GM18507 (cell line): ENCODE results near the gene STPG3.
A peak's percentile ranks its signal among the peaks of the same experiment; 100 is the strongest.
"Not testable (repeated sequence)": the region's sequence is repeated elsewhere in the genome, so short reads cannot be mapped to it uniquely, and the experiment has no call there.

Experiments
- DNase-seq: peaks from one replicate; pipeline ENCODE4 v3.0.0; 2011; ENCODE audit warnings: low read depth; ENCODE audit not compliant: insufficient read length; ENCODE audit errors: extremely low spot score
- FAIRE-seq: peaks from 2 replicates; lab custom pipeline; 2011; peaks lifted over from hg19 to GRCh38; lab: Jason Lieb, UNC

Gene STPG3

DNA sequence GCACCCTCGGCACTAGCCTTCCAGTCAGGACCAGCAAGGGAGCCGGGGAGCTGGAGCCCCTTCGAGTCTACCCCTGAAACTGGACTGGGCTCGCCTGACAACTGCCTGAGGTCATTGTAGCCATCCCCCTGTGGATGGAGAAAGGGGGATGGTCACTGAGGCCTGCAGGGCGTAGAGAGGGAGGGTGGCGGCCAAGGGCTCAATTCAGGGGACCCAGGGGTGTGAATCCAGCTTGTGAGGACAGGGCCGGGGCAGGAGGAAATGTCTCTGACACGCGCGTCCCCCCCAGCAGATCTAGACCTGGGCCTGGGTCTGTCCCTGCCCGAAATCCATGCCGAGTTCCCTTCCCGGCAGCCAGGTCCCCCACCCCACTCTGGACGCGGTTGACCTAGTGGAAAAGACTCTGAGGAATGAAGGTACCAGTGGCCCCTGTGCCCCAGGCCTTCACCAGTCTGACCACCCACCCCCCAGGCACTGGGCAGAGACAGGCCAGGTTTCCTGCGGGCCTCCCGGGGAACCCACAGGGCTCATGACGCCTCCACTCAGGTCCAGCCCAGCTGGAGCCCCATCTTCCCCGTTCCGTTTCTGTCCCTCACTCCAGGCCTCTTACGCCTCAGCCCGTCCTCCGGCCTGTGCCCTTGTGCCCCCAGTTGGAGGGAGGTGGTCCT, 19.6 kb upstream of the STPG3 start:
- DNase-seq = no peak
- FAIRE-seq = no peak

DNA sequence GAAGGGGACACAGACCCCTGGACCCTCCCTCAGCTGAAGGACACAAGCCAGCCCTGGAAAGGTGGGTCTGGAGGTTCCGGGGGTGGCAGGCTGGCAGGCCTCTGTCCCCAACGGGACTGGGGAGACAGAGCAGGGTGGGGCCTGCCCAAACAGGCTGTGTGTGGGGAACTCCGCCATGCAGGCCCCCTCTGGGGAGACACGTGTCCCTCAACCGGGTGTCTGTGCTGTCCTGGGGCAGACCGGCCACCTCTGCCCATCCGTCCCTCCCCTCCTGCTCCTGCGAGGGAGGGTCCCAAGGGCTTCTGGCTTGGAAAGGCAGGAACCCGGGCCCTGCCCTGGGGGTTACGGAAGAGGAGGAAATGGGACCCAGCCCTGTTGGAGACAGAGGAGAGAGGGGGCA, 19.0 kb upstream of the STPG3 start:
- FAIRE-seq = no peak
- no peak for DNase-seq

- FAIRE-seq = no peak
Observed at GRCh38 chr9:137232510-137232909, 18.6 kb upstream of the STPG3 start.

DNA sequence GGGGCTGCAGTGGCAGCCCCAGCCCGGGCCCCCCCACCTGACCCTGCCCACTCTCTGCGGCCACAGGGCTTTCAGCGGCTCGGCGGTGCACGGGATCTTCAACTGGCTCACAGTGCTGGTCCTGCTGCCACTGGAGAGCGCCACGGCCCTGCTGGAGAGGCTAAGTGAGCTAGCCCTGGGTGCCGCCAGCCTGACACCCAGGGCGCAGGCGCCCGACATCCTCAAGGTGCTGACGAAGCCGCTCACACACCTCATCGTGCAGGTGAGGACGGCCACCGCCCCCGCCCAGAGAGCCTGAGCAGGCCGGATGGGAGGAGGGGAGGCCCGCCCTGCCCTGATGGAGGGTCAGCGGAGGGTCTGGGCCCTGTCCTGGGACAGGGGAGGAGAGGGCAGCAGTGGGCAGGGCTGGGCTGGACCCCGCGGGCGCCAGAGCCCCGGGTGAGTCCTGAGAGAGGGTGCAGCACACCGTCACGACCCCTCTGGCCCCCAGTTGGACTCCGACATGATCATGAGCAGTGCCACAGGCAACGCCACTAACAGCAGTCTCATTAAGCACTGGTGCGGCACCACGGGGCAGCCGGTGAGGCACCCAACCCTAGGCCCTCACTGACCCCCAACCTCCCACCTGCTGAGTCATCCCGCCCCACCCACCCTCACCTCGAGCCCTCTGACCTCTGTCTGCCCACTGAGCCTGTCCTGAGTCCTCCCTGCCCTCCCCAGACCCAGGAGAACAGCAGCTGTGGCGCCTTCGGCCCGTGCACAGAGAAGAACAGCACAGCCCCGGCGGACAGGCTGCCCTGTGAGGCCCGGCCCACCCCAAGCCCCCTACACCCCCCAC, 17.7 kb upstream of the STPG3 start:
- FAIRE-seq (no peak), DNase-seq (no peak)

More at GRCh38 chr9:137232510-137232909, 18.6 kb upstream of the STPG3 start:
- no peak for DNase-seq

GRCh38 chr9:137234055-137234697, 16.9 kb upstream of the STPG3 start:
- DNase-seq (no peak), FAIRE-seq (no peak)

DNA sequence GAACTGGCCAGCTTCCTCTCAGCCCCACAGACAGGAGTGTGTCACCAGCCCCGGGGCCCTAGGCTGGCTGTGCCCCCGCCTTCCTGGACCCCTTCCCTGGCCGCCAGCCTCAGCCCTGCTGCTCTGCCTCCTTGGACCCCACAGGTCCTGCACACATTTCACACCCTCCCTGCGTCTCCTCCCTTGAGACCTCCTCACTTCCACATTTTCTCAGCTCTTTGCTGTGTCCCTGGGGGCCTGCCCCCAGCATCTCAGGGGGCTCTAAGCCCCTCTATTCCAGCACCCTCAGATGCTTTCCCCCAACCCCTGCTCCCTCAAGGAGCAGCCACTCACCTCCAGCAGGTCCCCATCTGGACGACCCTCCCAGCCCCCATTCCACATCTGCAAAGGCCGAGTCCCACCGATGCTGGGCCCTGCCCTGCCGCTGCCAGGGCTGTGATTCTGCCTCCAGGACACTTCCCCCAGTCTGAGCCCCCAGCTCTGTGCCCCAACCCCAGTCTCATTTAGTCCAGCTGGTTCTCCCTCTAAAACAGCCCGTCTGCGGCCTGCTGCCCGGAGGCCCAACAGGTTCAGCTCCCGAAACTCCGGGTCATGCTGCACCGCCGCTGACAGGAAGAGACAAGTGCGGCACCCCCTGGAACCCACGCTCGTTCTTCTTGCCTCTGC, 16.2 kb upstream of the STPG3 start:
- no peak for FAIRE-seq
- no peak for DNase-seq

DNA sequence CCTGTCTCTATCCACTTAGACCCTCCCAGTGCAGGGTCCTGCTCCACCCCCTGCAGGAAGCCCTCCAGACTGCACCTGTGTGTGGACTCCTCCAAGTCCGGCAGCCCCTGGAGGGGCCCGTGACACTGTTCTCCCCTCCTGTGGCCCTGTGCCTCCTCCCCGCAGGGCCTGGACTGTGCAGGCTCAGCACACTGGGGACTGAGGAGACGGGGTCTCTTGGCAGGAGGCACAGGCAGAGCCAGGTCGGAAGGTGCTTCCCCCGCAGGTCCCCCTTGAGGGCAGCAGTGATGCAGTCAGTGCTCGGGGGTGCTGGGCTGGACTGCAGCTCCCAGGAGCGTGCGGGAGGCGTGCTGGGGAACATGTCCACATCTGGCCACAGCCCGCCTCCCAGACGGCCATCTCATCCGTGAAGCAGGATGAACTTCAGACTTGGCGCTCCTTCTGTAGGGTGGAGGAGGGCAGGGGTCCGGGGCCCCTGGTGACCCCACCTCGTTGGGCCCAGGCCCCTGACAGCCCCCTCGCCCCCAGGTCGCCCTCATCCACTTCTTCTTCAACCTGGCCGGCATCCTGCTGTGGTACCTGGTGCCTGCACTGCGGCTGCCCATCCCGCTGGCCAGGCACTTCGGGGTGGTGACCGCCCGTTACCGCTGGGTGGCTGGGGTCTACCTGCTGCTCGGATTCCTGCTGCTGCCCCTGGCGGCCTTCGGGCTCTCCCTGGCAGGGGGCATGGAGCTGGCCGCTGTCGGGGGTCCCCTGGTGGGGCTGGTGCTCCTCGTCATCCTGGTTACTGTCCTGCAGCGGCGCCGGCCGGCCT, 15.5 kb upstream of the STPG3 start:
- FAIRE-seq (no peak), DNase-seq (no peak)

GRCh38 chr9:137236238-137236935, 14.7 kb upstream of the STPG3 start:
- peak; percentile 93 for FAIRE-seq
- DNase-seq = peak; percentile 92

- FAIRE-seq = no peak
- no peak for DNase-seq
Observed at GRCh38 chr9:137236936-137237421, 14.1 kb upstream of the STPG3 start.

GRCh38 chr9:137237759-137238726, 13.0 kb upstream of the STPG3 start:
- no peak for FAIRE-seq

GRCh38 chr9:137239541-137240200, 11.4 kb upstream of the STPG3 start:
- not testable (repeated sequence) for FAIRE-seq, DNase-seq

More at GRCh38 chr9:137237759-137238726, 13.0 kb upstream of the STPG3 start:
- no peak for DNase-seq

DNA sequence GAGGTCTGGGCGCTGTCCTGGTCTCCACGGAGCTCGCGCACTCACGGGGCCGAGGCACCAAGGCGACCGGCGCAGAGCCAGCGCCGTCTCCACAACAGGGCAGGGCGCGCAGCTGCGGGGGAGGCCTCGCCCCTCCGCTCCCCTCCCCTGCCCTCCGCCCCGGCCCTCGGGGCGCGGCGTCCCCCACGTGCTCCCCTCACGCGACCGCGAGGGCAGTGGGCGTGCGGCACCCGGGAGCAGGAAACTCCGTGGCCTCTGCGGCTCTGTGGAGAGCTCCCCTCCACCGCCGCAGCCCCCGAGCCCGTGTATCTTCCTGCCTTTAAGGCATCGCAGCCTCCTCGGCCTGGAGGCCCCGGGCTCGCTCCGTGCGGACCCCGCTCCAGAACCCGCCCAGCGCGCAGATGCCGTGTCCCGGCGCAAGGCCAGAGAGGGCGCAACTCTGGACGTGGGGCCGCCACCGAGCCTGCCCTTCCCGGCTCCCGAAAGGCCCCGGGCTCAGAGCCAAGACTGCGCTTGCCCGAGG, 10.7 kb upstream of the STPG3 start:
- no peak for DNase-seq
- FAIRE-seq = no peak

DNA sequence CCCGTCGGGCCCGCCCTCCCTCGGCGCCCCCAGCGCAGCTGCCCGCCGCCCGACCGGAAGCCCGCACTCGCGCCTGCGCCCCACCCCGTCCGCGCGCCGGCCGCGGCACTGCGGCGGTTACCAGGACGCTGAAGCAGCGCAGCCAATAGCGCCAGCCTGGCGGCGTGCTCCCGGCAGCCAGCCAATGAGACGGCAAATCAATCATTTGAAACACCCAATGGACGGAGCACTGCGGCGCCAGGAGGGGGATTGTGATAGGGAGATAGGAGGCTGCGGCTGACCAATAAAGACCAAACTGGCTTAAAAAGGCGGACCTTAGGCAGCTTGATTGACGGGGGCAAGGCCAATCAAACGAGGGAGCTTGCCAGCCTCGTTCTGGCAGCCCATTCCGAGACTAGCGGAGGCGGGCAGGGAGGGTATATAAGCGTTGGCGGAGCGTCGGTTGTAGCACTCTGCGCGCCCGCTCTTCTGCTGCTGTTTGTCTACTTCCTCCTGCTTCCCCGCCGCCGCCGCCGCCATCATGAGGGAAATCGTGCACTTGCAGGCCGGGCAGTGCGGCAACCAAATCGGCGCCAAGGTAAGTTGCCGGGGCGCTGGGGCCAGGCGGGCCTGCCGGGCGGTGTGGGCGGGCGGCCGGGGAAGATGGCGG, 10.1 kb upstream of the STPG3 start, which contains the start of gene TUBB4B:
TUBB4B (plus strand) TSS at position 447 of the 649 bp plus-strand sequence; CDS start at position 521, 74 bp downstream.
- peak; percentile 100 for FAIRE-seq
- peak; percentile 97 for DNase-seq

GRCh38 chr9:137241490-137242268, 9.4 kb upstream of the STPG3 start:
- no peak for FAIRE-seq
- no peak for DNase-seq
